NCI-H2196 (cell line): ENCODE results near the gene CASK.
A peak's percentile ranks its signal among the peaks of the same experiment; 100 is the strongest.
"Not testable (repeated sequence)": the region's sequence is repeated elsewhere in the genome, so short reads cannot be mapped to it uniquely, and the experiment has no call there.

Experiments
- DNase-seq: peaks from one replicate; lab custom pipeline; 2025; ENCODE audit not compliant: unreplicated experiment; lab: John Stamatoyannopoulos, UW

CASK gene

GRCh38 chrX:41703574-41704029 lies 219.8 kb downstream of the CASK start:
- no peak for DNase-seq

GRCh38 chrX:41695426-41695825 lies 227.9 kb downstream of the CASK start:
- no peak for DNase-seq

GRCh38 chrX:41693024-41693423 lies 230.3 kb downstream of the CASK start:
- DNase-seq: no peak

- DNase-seq: no peak
These were observed 231.1 kb downstream of the CASK start for GRCh38 chrX:41692162-41692749.

GRCh38 chrX:41689711-41690110 lies 233.6 kb downstream of the CASK start:
- DNase-seq: no peak

GRCh38 chrX:41688835-41689234 lies 234.5 kb downstream of the CASK start, which contains the start of gene GPR34:
Gene GPR34, plus strand, starts transcription at chrX:41688973. Its CDS starts 6,661 bp downstream, at chrX:41695634.
- DNase-seq: no peak

- DNase-seq: no peak
These were observed 235.2 kb downstream of the CASK start for GRCh38 chrX:41688156-41688555.

GRCh38 chrX:41686788-41687187 lies 236.6 kb downstream of the CASK start:
- no peak for DNase-seq

GRCh38 chrX:41684940-41685339 lies 238.4 kb downstream of the CASK start:
- DNase-seq: no peak

- DNase-seq: peak; percentile 9
These were observed 239.2 kb downstream of the CASK start for GRCh38 chrX:41684138-41684537.

- no peak for DNase-seq
These were observed 245.9 kb downstream of the CASK start for GRCh38 chrX:41677183-41678060.

- DNase-seq: not testable (repeated sequence)
These were observed 247.0 kb downstream of the CASK start for GRCh38 chrX:41676361-41676760.

GRCh38 chrX:41672643-41673042 lies 250.7 kb downstream of the CASK start:
- no peak for DNase-seq

- DNase-seq: no peak
These were observed 252.3 kb downstream of the CASK start for GRCh38 chrX:41671082-41671481.

GRCh38 chrX:41670112-41670511 lies 253.2 kb downstream of the CASK start:
- DNase-seq: no peak

- DNase-seq: no peak
These were observed 255.7 kb downstream of the CASK start for GRCh38 chrX:41667631-41668030.

- DNase-seq: no peak
These were observed 257.1 kb downstream of the CASK start for GRCh38 chrX:41666251-41666650.

- no peak for DNase-seq
These were observed 257.7 kb downstream of the CASK start for GRCh38 chrX:41665686-41666085.

GRCh38 chrX:41664908-41665307 lies 258.4 kb downstream of the CASK start:
- DNase-seq: no peak

GRCh38 chrX:41664375-41664901 lies 258.9 kb downstream of the CASK start:
- DNase-seq: no peak

- no peak for DNase-seq
These were observed 261.8 kb downstream of the CASK start for GRCh38 chrX:41661366-41662095.
